ENCODE measurements around the gene CDC45. TPM values are rescaled to one million over a fixed set of nuclear protein-coding genes. Genes with fewer than 3 reads are reported as not detected.
A peak's percentile ranks its signal among the peaks of the same experiment; 100 is the strongest.

Gene CDC45
- total RNA-seq, 1 donor from 2014 or later: 6.2 TPM

DNA sequence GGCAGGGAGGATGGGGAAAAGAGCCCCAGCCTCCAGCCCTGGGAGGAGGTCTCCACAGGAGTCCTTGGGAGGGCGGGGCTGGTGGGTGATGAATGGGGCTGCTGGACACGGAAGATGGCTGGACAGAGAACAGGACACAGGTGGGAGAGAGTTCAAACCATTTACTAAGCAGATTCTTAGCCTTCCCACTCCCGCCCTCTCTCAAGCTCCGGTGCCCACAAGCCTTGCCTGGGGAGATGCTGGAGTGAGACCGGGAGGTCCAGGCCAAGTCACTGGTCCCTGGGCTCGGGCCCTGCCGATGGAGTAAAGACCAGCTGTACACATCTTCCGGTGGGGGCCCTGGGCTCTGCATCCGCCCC is 43.1 kb downstream of the CDC45 start:
- H3K27ac Mint-ChIP-seq (ENCODE audit: unreplicated experiment): no peak overlapping the region
- peak overlapping the region; percentile 91 for H3K4me3 Mint-ChIP-seq (ENCODE audit: unreplicated experiment)
- H3K9me3 Mint-ChIP-seq (ENCODE audit: unreplicated experiment): no peaks in the 10 kb centered on the region
- no peak for DNase-seq (ENCODE audit: low spot score)
- H3K36me3 Mint-ChIP-seq (ENCODE audit: low read depth, unreplicated experiment): peaks cover 5% of the 10 kb centered on the region
- TF ChIP-seq, protein P1, sequence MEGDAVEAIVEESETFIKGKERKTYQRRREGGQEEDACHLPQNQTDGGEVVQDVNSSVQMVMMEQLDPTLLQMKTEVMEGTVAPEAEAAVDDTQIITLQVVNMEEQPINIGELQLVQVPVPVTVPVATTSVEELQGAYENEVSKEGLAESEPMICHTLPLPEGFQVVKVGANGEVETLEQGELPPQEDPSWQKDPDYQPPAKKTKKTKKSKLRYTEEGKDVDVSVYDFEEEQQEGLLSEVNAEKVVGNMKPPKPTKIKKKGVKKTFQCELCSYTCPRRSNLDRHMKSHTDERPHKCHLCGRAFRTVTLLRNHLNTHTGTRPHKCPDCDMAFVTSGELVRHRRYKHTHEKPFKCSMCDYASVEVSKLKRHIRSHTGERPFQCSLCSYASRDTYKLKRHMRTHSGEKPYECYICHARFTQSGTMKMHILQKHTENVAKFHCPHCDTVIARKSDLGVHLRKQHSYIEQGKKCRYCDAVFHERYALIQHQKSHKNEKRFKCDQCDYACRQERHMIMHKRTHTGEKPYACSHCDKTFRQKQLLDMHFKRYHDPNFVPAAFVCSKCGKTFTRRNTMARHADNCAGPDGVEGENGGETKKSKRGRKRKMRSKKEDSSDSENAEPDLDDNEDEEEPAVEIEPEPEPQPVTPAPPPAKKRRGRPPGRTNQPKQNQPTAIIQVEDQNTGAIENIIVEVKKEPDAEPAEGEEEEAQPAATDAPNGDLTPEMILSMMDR (IDR thresholded peaks at IDR 0.05; ENCODE audit: unreplicated experiment): no peak
- H3K27me3 Mint-ChIP-seq (ENCODE audit: unreplicated experiment): peaks cover 16% of the 10 kb centered on the region
- H3K4me1 Mint-ChIP-seq (ENCODE audit: unreplicated experiment): peaks cover 36% of the 10 kb centered on the region

DNA sequence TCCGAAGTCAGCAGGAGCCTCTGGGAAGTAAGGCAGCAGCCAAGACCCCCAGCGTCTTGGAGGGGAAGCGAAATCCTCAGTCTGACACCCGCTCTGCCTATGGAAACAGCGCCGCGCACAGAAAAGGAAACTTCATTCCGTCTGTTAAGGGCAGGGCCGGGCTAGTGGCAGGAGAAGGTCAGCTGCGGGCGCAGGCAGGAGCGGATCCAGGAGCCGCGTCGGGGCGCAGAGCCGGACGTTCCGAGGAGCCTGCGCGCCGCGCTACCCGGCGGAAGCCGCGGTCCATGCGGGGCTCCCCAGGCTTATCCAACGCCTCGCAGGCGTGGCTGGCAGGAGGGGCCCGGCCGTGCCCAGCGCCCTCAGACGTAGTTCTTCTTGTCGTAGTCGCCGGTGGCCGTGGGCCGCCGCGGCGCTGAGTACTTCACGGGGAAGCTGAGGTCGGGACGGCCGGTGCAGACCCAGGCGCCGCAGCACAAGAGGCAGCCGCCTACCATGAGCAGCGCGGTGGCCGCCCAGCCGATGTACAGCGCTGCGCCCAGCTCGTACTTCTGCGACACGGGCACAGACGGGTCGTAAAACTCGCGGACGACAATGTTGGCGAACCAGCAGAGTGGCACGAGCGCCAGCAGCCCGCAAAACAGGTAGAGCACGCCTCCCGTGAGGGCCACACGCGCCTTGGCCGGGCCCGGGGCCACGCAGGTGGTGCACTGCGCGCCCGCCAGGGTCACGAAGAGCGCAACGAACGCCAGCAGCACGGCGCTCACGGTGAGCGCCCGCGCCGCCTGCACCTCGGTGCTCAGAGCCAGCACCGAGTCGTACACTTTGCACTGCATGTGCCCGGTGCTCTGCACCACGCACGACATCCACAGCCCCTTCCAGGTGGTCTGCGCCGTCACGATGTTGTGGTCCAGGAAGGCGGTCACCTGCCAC is 43.8 kb downstream of the CDC45 start:
- H3K27ac Mint-ChIP-seq (ENCODE audit: unreplicated experiment): no peak overlapping the region
- peak overlapping the region; percentile 91 for H3K4me3 Mint-ChIP-seq (ENCODE audit: unreplicated experiment)
- peaks cover 5% of the 10 kb centered on the region for H3K36me3 Mint-ChIP-seq (ENCODE audit: low read depth, unreplicated experiment)
- peak; percentile 54 for DNase-seq (ENCODE audit: low spot score)
- TF ChIP-seq, protein P1 (IDR thresholded peaks at IDR 0.05; ENCODE audit: unreplicated experiment): no peak
- H3K9me3 Mint-ChIP-seq (ENCODE audit: unreplicated experiment): no peaks in the 10 kb centered on the region
- H3K27me3 Mint-ChIP-seq (ENCODE audit: unreplicated experiment): peaks cover 18% of the 10 kb centered on the region
- H3K4me1 Mint-ChIP-seq (ENCODE audit: unreplicated experiment): peaks cover 36% of the 10 kb centered on the region

DNA sequence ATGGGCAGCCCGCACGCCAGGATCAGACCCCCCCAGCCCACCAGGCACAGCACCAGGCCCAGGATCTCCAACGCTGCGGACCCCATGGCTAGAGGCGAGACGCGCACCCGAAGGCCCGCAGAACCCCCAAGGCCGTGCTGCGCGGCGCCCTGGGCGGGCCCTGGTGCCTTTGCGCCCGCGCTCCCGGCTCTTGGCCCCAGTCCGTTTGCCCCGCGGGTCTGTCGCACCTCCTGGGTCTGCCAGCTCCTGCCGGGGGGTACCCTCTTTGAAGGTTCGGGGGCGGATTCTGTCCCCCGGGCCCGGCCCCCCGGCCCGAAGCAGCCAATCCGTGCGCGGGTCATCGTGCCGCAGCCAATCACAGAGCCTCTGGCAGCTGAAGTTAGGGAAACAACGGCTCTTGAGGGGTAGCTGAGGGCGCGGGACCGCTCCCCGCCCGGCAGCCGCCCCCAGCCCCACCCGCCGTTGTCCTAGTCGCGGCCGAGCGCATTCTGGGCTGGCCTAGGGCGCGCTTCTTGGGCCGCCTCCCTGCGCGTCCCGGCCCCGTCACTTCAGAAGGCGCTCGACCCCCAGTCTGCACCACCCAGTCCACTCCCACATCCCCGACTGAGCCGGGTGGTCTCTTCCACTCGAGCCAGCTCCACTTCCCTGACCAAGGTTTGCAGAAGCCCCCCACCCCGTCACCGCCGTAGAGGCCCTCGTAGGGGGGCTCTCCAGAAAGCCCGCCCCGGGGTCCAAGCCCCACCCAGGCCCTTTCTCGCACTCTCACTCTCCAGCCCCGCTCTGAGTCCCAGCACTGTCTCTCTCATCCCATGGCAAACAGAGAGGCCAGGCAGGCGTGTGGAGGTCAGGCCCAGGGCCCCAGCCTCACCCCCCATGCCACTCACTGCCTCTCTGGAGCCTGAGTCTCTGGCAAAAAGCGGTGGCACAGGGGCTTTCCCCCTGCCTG is 44.7 kb downstream of the CDC45 start, which contains the start of gene CLDN5:
Gene CLDN5, minus strand, starts transcription at position 241 of the 946 bp plus-strand sequence. Its CDS starts 155 bp downstream, at position 86.
- H3K9me3 Mint-ChIP-seq (ENCODE audit: unreplicated experiment): no peaks in the 10 kb centered on the region
- TF ChIP-seq, protein P1 (IDR thresholded peaks at IDR 0.05; ENCODE audit: unreplicated experiment): no peak
- H3K4me1 Mint-ChIP-seq (ENCODE audit: unreplicated experiment): peaks cover 36% of the 10 kb centered on the region
- H3K4me3 Mint-ChIP-seq (ENCODE audit: unreplicated experiment): peak within 1 kb of the TSS; percentile 91
- peak within 1 kb of the TSS; percentile 74 for H3K27ac Mint-ChIP-seq (ENCODE audit: unreplicated experiment)
- peak; percentile 57 for DNase-seq (ENCODE audit: low spot score)
- peaks cover 20% of the 10 kb centered on the region for H3K27me3 Mint-ChIP-seq (ENCODE audit: unreplicated experiment)
- peaks cover 5% of the 10 kb centered on the region for H3K36me3 Mint-ChIP-seq (ENCODE audit: low read depth, unreplicated experiment)

DNA sequence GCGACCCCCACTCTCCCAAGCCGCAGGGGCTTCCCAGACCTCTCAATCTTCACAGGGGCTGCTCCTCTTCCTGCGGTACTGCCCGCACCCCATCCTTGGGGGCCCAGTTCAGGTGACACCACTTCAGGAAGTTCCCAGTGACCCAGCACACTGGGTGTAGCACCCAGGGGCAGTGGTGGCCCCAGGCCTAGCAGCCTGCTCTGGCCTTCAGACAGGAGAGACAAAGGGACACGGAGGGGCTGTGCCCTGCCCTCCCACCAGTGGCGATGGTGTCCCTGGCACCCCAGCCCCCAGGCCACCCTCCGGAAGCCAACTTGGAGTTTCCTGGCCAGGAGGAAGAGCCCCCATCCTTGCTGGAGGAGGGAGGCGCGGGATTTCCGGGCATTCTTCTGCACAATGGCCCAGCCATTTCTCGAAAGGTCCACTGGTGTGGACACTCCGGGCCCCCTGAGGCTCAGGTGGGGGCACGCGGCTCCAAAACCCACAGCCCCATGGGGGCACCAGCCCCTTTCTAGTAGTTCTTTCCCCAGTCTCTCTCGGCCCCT is 45.5 kb downstream of the CDC45 start:
- H3K9me3 Mint-ChIP-seq (ENCODE audit: unreplicated experiment): no peaks in the 10 kb centered on the region
- H3K27me3 Mint-ChIP-seq (ENCODE audit: unreplicated experiment): peaks cover 20% of the 10 kb centered on the region
- H3K36me3 Mint-ChIP-seq (ENCODE audit: low read depth, unreplicated experiment): peaks cover 5% of the 10 kb centered on the region
- TF ChIP-seq, protein P1 (IDR thresholded peaks at IDR 0.05; ENCODE audit: unreplicated experiment): no peak
- peaks cover 36% of the 10 kb centered on the region for H3K4me1 Mint-ChIP-seq (ENCODE audit: unreplicated experiment)
- peak overlapping the region; percentile 74 for H3K27ac Mint-ChIP-seq (ENCODE audit: unreplicated experiment)
- no peak for DNase-seq (ENCODE audit: low spot score)
- H3K4me3 Mint-ChIP-seq (ENCODE audit: unreplicated experiment): peak overlapping the region; percentile 88
